H1 (cell line): ENCODE results near the gene FBH1. TPM values are rescaled to one million over a fixed set of nuclear protein-coding genes. Genes with fewer than 3 reads are reported as not detected.

Experiments used
- CBX5 ChIP-seq: fragments of 300-800, 300-1000 bp; sonication (generic); IDR thresholded peaks from 2 replicates; pipeline ENCODE4 v1.7.1; 2016; ENCODE audit warnings: antibody characterized with exemption, low read length, low read depth
- POLR2A ChIP-seq, 2 experiments: IDR thresholded peaks; 1 replicate in 1 of 2; 2 replicates in 1 of 2; pipeline ENCODE4 v1.6.1; 2011; ENCODE audit warnings: low read depth in 2 of 2, low read length in 2 of 2, mild to moderate bottlenecking in 2 of 2; ENCODE audit errors: control extremely low read depth in 1 of 2
- RBBP5 ChIP-seq: IDR thresholded peaks from 2 replicates; pipeline ENCODE4 v1.7.1; 2012; ENCODE audit warnings: low read depth, mild to moderate bottlenecking, inconsistent platforms, low read length, moderate library complexity, borderline replicate concordance
- TAF7 ChIP-seq: optimal IDR thresholded peaks from 2 replicates; pipeline ENCODE3; 2011; ENCODE audit warnings: low read depth, mild to moderate bottlenecking, inconsistent platforms, low read length, moderate library complexity, borderline replicate concordance
- polyA plus RNA-seq, 7 experiments: library from polyadenylated mRNA; depleted of rRNA in 3 of 7; stranded (reverse) in 5 of 7; unstranded in 2 of 7; fragments of >200 nt in 5 of 7; fragments of 200-250 nt in 2 of 7; gene quantifications; 1 replicate in 5 of 7; 2 replicates in 1 of 7; 4 replicates in 1 of 7; pipeline versions ENCODE4 v1.2.1 to v1.2.3, GENCODE V29; 2011 to 2013; ENCODE audit warnings: missing spikeins in 2 of 7, mixed read lengths in 2 of 7
- total RNA-seq: library from RNA; stranded (reverse); fragmentation: NEBNext Ultra II Directional; extraction: Animal tissue kit (Norgen Biotek cat#: 25700); gene quantifications from 2 replicates; pipeline ENCODE4 v1.2.1, GENCODE V29; 2021
- TF ChIP-seq, protein P1 (sequence below): fragments of 300-600 bp; sonication (generic); IDR thresholded peaks from 2 replicates; pipeline ENCODE4 v1.7.1; 2012; ENCODE audit warnings: low read length, moderate library complexity, mild to moderate bottlenecking, inconsistent platforms; ENCODE audit not compliant: insufficient replicate concordance

Gene FBH1
- total and polyA plus RNA-seq, 2 of the 8 experiments (the other 6 are each of a cell fraction or from before 2014, with no cell fraction given), result 31.1 to 51.8 TPM

DNA sequence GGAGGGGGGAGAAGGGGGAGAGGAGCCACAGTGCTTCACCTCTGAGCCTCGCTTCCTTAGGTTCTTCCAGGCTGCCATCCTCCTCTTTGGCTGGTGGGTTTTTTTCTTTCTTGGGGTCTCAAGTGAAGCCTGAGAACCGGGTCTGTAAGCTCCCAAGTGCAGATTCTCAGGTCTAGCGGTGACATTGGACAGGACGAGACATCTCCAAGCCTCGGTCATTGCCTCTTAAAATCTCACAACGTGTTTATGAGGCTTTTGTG, 88.1 kb downstream of the FBH1 start (continued):
- TF ChIP-seq, protein P1, sequence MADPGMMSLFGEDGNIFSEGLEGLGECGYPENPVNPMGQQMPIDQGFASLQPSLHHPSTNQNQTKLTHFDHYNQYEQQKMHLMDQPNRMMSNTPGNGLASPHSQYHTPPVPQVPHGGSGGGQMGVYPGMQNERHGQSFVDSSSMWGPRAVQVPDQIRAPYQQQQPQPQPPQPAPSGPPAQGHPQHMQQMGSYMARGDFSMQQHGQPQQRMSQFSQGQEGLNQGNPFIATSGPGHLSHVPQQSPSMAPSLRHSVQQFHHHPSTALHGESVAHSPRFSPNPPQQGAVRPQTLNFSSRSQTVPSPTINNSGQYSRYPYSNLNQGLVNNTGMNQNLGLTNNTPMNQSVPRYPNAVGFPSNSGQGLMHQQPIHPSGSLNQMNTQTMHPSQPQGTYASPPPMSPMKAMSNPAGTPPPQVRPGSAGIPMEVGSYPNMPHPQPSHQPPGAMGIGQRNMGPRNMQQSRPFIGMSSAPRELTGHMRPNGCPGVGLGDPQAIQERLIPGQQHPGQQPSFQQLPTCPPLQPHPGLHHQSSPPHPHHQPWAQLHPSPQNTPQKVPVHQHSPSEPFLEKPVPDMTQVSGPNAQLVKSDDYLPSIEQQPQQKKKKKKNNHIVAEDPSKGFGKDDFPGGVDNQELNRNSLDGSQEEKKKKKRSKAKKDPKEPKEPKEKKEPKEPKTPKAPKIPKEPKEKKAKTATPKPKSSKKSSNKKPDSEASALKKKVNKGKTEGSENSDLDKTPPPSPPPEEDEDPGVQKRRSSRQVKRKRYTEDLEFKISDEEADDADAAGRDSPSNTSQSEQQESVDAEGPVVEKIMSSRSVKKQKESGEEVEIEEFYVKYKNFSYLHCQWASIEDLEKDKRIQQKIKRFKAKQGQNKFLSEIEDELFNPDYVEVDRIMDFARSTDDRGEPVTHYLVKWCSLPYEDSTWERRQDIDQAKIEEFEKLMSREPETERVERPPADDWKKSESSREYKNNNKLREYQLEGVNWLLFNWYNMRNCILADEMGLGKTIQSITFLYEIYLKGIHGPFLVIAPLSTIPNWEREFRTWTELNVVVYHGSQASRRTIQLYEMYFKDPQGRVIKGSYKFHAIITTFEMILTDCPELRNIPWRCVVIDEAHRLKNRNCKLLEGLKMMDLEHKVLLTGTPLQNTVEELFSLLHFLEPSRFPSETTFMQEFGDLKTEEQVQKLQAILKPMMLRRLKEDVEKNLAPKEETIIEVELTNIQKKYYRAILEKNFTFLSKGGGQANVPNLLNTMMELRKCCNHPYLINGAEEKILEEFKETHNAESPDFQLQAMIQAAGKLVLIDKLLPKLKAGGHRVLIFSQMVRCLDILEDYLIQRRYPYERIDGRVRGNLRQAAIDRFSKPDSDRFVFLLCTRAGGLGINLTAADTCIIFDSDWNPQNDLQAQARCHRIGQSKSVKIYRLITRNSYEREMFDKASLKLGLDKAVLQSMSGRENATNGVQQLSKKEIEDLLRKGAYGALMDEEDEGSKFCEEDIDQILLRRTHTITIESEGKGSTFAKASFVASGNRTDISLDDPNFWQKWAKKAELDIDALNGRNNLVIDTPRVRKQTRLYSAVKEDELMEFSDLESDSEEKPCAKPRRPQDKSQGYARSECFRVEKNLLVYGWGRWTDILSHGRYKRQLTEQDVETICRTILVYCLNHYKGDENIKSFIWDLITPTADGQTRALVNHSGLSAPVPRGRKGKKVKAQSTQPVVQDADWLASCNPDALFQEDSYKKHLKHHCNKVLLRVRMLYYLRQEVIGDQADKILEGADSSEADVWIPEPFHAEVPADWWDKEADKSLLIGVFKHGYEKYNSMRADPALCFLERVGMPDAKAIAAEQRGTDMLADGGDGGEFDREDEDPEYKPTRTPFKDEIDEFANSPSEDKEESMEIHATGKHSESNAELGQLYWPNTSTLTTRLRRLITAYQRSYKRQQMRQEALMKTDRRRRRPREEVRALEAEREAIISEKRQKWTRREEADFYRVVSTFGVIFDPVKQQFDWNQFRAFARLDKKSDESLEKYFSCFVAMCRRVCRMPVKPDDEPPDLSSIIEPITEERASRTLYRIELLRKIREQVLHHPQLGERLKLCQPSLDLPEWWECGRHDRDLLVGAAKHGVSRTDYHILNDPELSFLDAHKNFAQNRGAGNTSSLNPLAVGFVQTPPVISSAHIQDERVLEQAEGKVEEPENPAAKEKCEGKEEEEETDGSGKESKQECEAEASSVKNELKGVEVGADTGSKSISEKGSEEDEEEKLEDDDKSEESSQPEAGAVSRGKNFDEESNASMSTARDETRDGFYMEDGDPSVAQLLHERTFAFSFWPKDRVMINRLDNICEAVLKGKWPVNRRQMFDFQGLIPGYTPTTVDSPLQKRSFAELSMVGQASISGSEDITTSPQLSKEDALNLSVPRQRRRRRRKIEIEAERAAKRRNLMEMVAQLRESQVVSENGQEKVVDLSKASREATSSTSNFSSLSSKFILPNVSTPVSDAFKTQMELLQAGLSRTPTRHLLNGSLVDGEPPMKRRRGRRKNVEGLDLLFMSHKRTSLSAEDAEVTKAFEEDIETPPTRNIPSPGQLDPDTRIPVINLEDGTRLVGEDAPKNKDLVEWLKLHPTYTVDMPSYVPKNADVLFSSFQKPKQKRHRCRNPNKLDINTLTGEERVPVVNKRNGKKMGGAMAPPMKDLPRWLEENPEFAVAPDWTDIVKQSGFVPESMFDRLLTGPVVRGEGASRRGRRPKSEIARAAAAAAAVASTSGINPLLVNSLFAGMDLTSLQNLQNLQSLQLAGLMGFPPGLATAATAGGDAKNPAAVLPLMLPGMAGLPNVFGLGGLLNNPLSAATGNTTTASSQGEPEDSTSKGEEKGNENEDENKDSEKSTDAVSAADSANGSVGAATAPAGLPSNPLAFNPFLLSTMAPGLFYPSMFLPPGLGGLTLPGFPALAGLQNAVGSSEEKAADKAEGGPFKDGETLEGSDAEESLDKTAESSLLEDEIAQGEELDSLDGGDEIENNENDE, result no peak
- TF ChIP-seq CBX5 (no peak), RBBP5 (no peak), TAF7 (no peak), POLR2A (IDR thresholded peaks at IDR 0.05; ENCODE audit: control extremely low read depth in 1 of 2, low read depth in 2 of 2, low read length in 2 of 2) (no peak)
- TF ChIP-seq, all 59 proteins: peak for 0
